OCI-M2 (cell line): Measurements from ENCODE around the gene PSMC2.
"Not testable (repeated sequence)": the region's sequence is repeated elsewhere in the genome, so short reads cannot be mapped to it uniquely, and the experiment has no call there.

ENCODE experiments used
- DNase-seq: peaks from one replicate; lab custom pipeline; 2025; ENCODE audit not compliant: unreplicated experiment; lab: John Stamatoyannopoulos, UW

PSMC2 gene

DNA sequence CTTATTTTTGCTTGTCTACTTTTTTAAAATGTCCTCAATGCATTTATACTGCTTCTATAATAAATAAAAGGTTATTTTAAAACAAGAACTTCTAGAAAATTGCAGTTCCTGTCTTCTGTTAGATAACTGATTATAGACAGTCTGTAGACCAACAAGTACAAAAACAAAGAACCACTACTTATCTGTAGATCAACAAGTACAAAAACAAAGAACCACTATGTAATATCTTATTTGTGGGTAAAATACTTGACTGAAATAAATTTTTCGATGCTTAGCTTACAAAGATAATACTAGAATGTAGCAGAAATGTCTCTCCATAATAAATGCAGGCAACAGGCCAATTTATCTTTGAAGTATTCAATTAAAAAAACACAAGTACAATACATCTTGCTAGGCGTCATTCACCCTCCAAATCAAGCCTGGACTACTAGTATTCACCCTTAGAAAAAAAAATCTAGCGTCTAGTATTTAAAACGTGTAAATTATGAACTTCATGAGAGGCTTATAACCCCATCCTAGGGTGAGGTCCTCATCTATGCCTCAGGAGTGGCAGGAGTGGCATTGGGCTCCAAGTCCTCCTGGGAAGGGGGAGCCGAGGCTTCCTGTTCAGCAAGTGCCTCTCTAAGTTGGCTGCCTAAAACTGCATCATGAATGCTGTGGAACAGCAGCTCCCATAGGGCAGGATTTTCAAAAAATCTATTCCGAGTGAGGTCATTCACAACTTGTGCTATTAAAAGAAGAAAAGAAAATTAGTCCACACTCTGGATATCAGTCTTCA lies 26.6 kb downstream of the PSMC2 start:
- no peak for DNase-seq

DNA sequence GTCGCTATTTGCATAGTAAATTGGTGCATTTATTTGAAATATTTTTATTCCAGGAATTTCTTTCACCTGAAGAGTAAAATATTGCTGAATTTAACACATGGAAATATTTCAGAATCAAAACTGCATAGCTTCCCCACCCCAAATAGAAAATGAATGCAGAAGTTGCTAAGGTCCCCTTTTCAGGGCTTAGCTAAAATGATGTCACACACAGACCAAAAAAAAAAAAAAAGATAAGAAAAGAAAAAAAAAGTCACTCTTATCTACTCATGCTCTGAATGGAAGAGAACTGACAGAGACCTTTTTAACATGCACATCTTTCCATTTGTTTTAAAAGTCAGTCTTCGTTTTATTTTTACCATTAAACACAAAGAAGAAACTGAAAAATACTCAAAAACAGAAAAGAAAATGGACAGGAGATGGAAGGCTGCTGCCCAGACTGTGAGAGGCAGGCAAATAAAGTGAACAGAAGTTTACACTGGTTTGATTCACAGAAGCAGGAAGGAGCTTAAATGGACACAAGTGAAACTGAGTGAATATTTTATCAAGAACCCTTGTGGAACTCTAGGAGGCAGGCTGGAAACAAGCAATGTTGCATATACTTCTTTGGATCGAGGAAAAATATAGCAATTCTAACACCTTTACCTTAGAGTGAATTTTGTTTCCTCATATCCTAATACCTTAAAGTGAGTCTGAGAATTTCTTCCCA lies 32.0 kb downstream of the PSMC2 start:
- no peak for DNase-seq

DNA sequence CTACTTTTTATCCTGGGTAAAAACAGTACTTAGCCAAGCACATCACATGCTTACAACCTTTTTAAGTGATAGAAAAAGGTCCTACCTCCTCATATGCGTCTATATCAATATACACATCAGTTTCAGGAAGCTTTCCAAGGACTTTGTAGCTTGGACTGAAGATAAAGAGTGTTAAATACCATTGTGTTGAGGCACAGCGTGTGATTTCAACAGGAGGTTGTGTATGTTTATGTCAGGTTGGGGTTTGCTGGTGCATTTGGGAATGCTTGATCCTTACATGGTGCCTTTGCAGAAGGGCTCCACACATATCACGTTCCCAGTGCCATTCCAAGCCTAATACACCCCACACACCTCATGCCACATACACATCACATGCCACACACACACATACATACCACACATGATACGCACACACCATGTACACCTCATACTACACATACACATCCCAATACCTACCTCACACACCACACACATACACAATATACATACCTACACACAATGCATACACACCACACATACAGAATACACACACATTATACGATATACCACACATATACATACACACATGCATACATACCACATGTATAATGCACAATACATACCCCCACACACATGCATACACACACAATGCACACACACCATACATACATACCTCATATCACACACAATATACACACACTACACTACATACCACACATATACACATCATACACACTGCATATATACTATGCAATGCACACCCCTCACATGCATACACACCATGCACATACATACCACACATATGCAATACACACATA lies 33.1 kb downstream of the PSMC2 start:
- no peak for DNase-seq

- no peak for DNase-seq
These were observed 34.0 kb downstream of the PSMC2 start for GRCh38 chr7:103381280-103382031.

- no peak for DNase-seq
These were observed 34.6 kb downstream of the PSMC2 start for GRCh38 chr7:103382032-103382402.

DNA sequence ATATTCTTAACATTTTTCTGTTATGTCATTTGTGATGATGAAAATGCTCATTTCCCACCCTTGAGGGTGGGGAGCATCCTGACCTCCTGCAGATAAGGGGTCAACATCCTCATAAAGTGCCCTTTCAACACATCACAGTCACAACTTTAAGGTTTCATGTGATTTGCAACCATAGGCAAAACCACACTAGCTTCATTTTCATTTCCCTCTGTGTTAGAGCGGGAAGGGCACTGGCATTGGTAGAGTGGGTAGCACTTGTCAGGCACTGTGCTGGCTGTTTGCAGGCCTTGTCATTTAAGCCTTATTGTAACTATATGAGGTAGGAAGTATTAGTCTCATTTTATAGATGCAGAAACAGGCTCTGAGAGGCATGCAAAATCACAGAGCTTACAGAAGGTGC lies 39.8 kb downstream of the PSMC2 start:
- no peak for DNase-seq

- no peak for DNase-seq
These were observed 41.2 kb downstream of the PSMC2 start for GRCh38 chr7:103388469-103389140.

DNA sequence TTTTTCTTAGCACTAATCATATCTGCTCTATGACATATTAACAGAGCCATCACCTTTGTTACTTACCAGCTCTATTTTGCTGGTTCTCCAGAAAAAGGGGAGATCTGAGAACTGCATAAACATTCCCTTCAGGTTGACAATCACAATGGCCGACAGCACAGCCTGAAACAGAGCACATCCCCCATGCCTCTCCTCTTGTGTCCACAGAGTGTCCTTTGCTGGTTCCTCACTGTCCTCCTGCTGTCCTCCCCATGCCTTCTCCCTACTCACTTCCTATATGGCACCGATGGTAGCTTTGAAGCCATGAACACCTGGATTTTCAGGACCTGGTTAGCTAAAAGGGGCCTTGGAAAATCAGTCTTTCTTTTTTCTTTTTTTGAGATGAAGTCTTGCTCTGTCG lies 41.8 kb downstream of the PSMC2 start:
- no peak for DNase-seq

DNA sequence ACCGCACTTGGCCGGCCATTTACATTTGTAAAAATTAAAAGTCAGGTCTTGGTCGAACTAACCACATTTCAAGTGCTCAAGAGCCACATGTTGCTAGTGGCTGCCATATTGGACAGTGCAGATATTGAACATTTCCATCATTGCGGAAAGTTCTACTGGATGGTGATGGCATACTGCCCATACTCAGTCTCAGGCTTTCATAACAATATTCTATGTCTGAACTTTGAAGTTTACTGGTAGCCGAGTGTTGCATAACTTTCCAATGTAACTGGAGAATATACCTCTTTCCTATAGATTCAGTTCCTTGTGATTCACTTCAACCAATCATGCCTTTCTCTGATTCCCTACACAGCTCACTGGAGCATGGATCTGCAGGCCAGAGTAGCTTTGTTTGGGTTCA lies 43.7 kb downstream of the PSMC2 start:
- DNase-seq: no peak

- DNase-seq: no peak
These were observed 44.5 kb downstream of the PSMC2 start for GRCh38 chr7:103391976-103392375.

GRCh38 chr7:103394566-103394965 lies 47.1 kb downstream of the PSMC2 start:
- no peak for DNase-seq

GRCh38 chr7:103395071-103395470 lies 47.6 kb downstream of the PSMC2 start:
- DNase-seq: no peak

DNA sequence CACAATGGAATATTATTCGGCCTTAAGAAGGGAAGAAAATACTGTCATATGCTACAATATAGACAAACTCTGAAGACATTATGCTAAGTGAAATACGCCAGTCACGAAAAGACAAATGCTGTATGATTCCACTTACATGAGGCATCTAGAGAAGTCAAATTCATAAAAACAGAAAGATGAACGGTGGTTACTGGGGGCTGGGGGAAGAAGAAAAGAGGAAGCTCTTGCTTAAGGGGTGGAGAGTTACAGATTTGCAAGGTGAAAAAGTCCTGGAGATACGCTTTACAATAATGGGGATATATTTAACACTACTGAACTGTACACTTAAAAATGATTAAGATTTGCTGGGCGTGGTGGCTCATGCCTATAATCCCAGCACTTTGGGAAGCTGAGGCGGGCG lies 49.0 kb downstream of the PSMC2 start:
- no peak for DNase-seq

GRCh38 chr7:103398483-103399127 lies 51.2 kb downstream of the PSMC2 start:
- no peak for DNase-seq

DNA sequence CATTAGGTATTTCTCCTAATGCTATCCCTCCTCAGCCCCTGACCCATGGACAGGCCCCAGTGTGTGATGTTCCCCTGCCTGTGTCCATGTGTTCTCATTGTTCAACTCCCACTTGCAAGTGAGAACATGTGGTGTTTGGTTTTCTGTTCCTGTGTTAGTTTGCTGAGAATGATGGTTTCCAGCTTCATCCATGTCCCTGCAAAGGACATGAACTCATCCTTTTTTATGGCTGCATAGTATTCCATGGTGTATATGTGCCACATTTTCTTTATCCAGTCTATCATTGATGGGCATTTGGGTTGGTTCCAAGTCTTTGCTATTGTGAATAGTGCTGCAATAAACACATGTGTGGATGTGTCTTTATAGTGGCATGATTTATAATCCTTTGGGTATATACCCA lies 52.2 kb downstream of the PSMC2 start:
- not testable (repeated sequence) for DNase-seq

- DNase-seq: not testable (repeated sequence)
These were observed 58.6 kb downstream of the PSMC2 start for GRCh38 chr7:103405789-103406613.

DNA sequence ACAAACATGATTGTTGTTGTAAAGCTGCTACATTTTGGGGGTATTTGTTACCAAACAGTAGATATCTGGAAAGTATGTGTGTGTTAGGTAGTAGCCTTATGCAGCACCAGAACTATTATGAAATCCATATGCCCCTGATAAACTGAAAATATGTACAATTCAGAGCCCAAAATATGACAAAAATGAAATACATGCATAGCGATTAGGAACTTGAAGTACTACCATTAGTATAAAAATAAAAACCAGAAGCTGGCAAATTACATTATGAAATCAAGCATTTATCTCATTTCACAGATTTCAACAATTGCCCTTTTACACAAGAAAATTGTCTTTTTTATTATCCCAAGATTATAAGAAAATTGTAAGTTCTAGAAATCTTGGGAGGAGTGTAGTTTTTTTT lies 64.7 kb downstream of the PSMC2 start:
- DNase-seq: no peak

- DNase-seq: no peak
These were observed 66.0 kb downstream of the PSMC2 start for GRCh38 chr7:103413407-103413806.

DNA sequence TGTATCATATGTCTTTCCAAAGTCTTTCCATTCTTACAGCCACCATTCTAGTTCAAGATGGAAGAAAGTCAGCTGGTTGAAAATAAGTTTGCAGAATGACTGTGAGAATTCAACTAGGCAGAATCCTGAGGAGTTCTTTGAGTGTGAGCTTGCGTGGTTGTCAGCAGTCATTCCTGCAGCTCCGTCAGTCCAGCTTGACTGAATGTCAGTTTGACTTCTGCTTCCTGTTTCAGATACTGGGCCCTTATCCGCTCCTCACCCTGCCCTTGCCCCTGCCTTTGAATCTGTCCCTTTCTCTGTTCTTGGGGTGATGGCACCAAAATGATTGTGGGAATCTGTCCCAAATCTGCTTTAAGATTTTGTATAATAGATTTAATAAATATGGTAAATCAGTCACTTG lies 70.8 kb downstream of the PSMC2 start:
- no peak for DNase-seq
